SK-N-SH (cell line): ENCODE measurements around the gene LRRIQ3.

Source experiments
- CTCF ChIP-seq: fragments of 200-600 bp; sonication (generic); IDR thresholded peaks from 2 replicates; pipeline ENCODE4 v1.6.1; 2017; ENCODE audit warnings: antibody characterized with exemption, mild to moderate bottlenecking, moderate library complexity
- RFX5 ChIP-seq: IDR thresholded peaks from 2 replicates; pipeline ENCODE4 v1.6.1; 2012; ENCODE audit warnings: mild to moderate bottlenecking, improper control_type of control experiment, low read length
- YY1 ChIP-seq: IDR thresholded peaks from 2 replicates; pipeline ENCODE4 v1.4.0; 2012; ENCODE audit warnings: low read depth, mild to moderate bottlenecking

- no peak for TF ChIP-seq YY1
- TF ChIP-seq CTCF, result no peak
- TF ChIP-seq RFX5, result no peak
These were observed 218.3 kb downstream of the LRRIQ3 start for GRCh38 chr1:73979684-73980083.
